Measurements from ENCODE around the gene VPS52.
"Not testable (repeated sequence)": the region's sequence is repeated elsewhere in the genome, so short reads cannot be mapped to it uniquely, and the experiment has no call there.

Gene VPS52

GRCh38 chr6:33304216-33304615, 32.5 kb upstream of the VPS52 start:
- DNase-seq: no peak

GRCh38 chr6:33301877-33302276, 30.2 kb upstream of the VPS52 start:
- no peak for DNase-seq

- DNase-seq: peak; percentile 84
Measured at GRCh38 chr6:33299237-33299944, 27.7 kb upstream of the VPS52 start.

GRCh38 chr6:33298773-33299236, 27.1 kb upstream of the VPS52 start, which contains the start of gene RGL2:
Gene RGL2 (minus strand): TSS chr6:33298942. CDS start chr6:33298610, 332 bp downstream.
- peak; percentile 57 for DNase-seq

GRCh38 chr6:33297956-33298772, 26.5 kb upstream of the VPS52 start:
- peak; percentile 42 for DNase-seq

GRCh38 chr6:33297406-33297955, 25.8 kb upstream of the VPS52 start:
- no peak for DNase-seq

GRCh38 chr6:33296797-33297405, 25.2 kb upstream of the VPS52 start:
- DNase-seq: no peak

GRCh38 chr6:33295621-33296369, 24.1 kb upstream of the VPS52 start:
- no peak for DNase-seq

- no peak for DNase-seq
Measured at GRCh38 chr6:33294086-33294823, 22.6 kb upstream of the VPS52 start.

GRCh38 chr6:33292996-33293682, 21.5 kb upstream of the VPS52 start:
- no peak for DNase-seq

GRCh38 chr6:33290459-33290858, 18.8 kb upstream of the VPS52 start:
- DNase-seq: no peak

GRCh38 chr6:33289784-33290315, 18.2 kb upstream of the VPS52 start:
- DNase-seq: no peak

- DNase-seq: peak; percentile 66
Measured at GRCh38 chr6:33288921-33289783, 17.5 kb upstream of the VPS52 start, which contains the start of the genes PFDN6 and WDR46. Gene PFDN6 (plus strand): TSS chr6:33289601. CDS start chr6:33289857, 256 bp downstream. Gene WDR46 (minus strand): TSS chr6:33289239. CDS start chr6:33289170, 69 bp downstream.

GRCh38 chr6:33288141-33288920, 16.7 kb upstream of the VPS52 start:
- DNase-seq: no peak

- DNase-seq: no peak
Measured at GRCh38 chr6:33286946-33287914, 15.6 kb upstream of the VPS52 start.

GRCh38 chr6:33285214-33285613, 13.5 kb upstream of the VPS52 start:
- DNase-seq: not testable (repeated sequence)

GRCh38 chr6:33280539-33280938, 8.9 kb upstream of the VPS52 start:
- DNase-seq: no peak
